ENCODE data around the gene ATP2B3. TPM values are rescaled to one million over a fixed set of nuclear protein-coding genes. Genes with fewer than 3 reads are reported as not detected.

The ATP2B3 gene
- total RNA-seq, 2 experiments from 2014 or later, result 0.05 TPM; not detected in 1

DNA sequence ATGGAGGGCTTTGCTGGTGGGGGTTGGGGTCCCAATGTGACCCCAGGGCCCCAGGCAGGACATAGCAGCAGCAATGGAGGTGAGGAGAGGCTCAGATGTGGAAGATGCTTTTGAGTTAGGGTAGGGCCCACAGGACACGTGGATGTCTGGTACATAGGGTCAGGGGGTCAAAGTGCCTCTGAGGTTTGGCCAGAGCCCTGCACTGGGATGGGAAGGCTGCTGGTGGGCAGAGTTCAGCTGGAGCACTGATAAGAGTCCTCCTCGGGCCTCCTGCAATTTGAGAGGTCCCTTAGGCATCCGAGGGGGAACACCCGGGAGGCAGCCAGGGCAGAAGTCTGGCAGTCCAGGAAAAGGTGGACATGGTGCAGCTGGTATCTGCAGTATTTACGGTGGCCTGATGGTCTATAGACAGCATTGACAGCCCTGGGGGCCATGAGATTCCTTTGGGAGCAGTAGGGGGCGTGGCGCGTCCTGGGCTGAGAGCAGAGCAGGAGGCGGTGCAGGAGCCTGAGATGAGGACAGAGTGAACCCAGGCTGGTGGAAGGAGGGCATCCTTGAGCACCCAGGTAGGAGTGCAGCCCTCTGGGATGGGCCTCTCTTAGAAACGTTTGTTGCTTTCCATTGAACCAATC, 58.9 kb downstream of the ATP2B3 start:
- no peak overlapping the region for H3K4me3 Mint-ChIP-seq
- CTCF ChIA-PET, result interaction anchor here (1.3 to 1.6 kb wide), 2 partner anchors 30 to 81 kb away, joined by 3 read pairs; no protein-coding TSS in a partner anchor
- peak overlapping the region; percentile 19 for H3K27ac Mint-ChIP-seq
- H3K36me3 Mint-ChIP-seq (ENCODE audit: low read depth), result no peaks in the 10 kb centered on the region
- no peaks in the 10 kb centered on the region for H3K27me3 Mint-ChIP-seq
- peaks cover 14% of the 10 kb centered on the region for H3K4me1 Mint-ChIP-seq
- no peaks in the 10 kb centered on the region for H3K9me3 Mint-ChIP-seq
- no peak for DNase-seq
- POLR2A ChIA-PET, result no interaction called here

DNA sequence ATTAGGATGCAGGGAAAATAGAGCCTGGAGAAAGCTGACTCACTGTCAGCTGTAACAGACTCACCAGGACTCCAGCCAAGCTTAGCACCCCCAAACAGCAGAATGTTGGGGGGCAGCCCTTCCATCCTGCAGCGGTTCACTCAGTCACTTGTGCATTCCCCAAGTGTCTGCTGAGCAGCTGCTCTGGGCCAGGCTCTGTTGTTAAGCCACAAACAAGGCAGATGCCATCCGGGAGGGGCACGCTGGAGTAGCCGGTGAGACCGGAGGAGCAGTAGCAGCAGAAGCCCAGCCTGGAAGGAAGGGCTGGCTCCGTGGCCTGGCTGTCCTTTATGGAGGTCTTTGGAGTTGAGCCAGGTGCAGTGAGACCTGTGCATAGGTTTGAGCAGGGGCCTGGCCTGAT, 59.5 kb downstream of the ATP2B3 start:
- ChIA-PET CTCF (interaction anchor here (0.9 to 1.6 kb wide), 3 partner anchors 9 to 80 kb away, joined by 3 read pairs; no protein-coding TSS in a partner anchor), POLR2A (no interaction called here)
- Mint-ChIP-seq H3K27ac (no peak overlapping the region), H3K36me3 (ENCODE audit: low read depth) (no peaks in the 10 kb centered on the region), H3K9me3 (no peaks in the 10 kb centered on the region), H3K4me1 (peaks cover 12% of the 10 kb centered on the region), H3K4me3 (no peak overlapping the region), H3K27me3 (no peaks in the 10 kb centered on the region)
- DNase-seq, result no peak

- Mint-ChIP-seq H3K36me3 (ENCODE audit: low read depth) (no peaks in the 10 kb centered on the region), H3K27me3 (no peaks in the 10 kb centered on the region), H3K4me3 (no peak overlapping the region), H3K27ac (no peak overlapping the region), H3K4me1 (peaks cover 24% of the 10 kb centered on the region), H3K9me3 (no peaks in the 10 kb centered on the region)
- CTCF ChIA-PET, result interaction anchor here (1.6 kb wide), 1 partner anchor 32 kb away, joined by 3 read pairs; no protein-coding TSS in a partner anchor
- POLR2A ChIA-PET, result no interaction called here
- no peak for DNase-seq
Measured at GRCh38 chrX:153578200-153578835, 60.9 kb downstream of the ATP2B3 start.

- ChIA-PET CTCF (no interaction called here), POLR2A (no interaction called here)
- Mint-ChIP-seq H3K4me3 (no peak overlapping the region), H3K36me3 (ENCODE audit: low read depth) (no peaks in the 10 kb centered on the region), H3K9me3 (no peaks in the 10 kb centered on the region), H3K27me3 (no peaks in the 10 kb centered on the region), H3K4me1 (peaks cover 29% of the 10 kb centered on the region), H3K27ac (no peak overlapping the region)
- no peak for DNase-seq
Measured at GRCh38 chrX:153578889-153579288, 61.4 kb downstream of the ATP2B3 start.

- POLR2A ChIA-PET, result no interaction called here
- Mint-ChIP-seq H3K4me1 (peaks cover 31% of the 10 kb centered on the region), H3K27me3 (no peaks in the 10 kb centered on the region), H3K36me3 (ENCODE audit: low read depth) (peaks cover 2% of the 10 kb centered on the region), H3K27ac (no peak overlapping the region), H3K9me3 (no peaks in the 10 kb centered on the region), H3K4me3 (no peak overlapping the region)
- CTCF ChIA-PET, result no interaction called here
- DNase-seq, result peak; percentile 7
Measured at GRCh38 chrX:153580700-153581386, 63.4 kb downstream of the ATP2B3 start.

- no peaks in the 10 kb centered on the region for H3K9me3 Mint-ChIP-seq
Measured at GRCh38 chrX:153582896-153583295, 65.5 kb downstream of the ATP2B3 start.

GRCh38 chrX:153583433-153583832, 66.0 kb downstream of the ATP2B3 start:
- peak overlapping the region; percentile 33 for H3K27ac Mint-ChIP-seq
- H3K4me3 Mint-ChIP-seq, result peak overlapping the region; percentile 4
- DNase-seq, result no peak
- no peaks in the 10 kb centered on the region for H3K9me3 Mint-ChIP-seq
- H3K27me3 Mint-ChIP-seq, result no peaks in the 10 kb centered on the region
- H3K36me3 Mint-ChIP-seq (ENCODE audit: low read depth), result peaks cover 16% of the 10 kb centered on the region
- H3K4me1 Mint-ChIP-seq, result peaks cover 31% of the 10 kb centered on the region
- CTCF ChIA-PET, result no interaction called here
- POLR2A ChIA-PET, result no interaction called here

More at GRCh38 chrX:153582896-153583295, 65.5 kb downstream of the ATP2B3 start:
- CTCF ChIA-PET, result no interaction called here
- H3K27me3 Mint-ChIP-seq, result no peaks in the 10 kb centered on the region
- POLR2A ChIA-PET, result no interaction called here
- peak; percentile 69 for DNase-seq
- H3K4me1 Mint-ChIP-seq, result peaks cover 31% of the 10 kb centered on the region
- peak overlapping the region; percentile 33 for H3K27ac Mint-ChIP-seq
- H3K4me3 Mint-ChIP-seq, result peak overlapping the region; percentile 4
- H3K36me3 Mint-ChIP-seq (ENCODE audit: low read depth), result peaks cover 10% of the 10 kb centered on the region

DNA sequence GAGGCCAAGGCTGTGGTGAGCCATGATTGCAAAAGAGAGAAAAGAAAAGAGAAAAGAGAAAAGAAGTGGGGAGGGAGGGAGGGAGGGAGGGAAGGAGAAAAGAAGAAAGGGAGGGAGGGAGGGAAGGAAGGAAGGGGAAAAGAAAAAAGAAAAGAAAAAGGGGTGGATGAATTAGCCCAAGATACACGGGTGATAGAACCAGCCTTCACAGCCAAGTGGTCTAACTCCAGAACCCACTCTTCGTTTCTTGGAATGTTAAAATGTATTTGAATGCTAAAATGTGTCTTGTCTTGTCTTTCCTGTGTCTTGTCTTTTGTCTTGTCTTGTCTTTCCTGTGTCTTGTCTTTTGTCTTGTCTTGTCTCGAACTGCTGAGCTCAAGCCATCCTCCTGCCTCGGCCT, 68.4 kb downstream of the ATP2B3 start:
- POLR2A ChIA-PET, result no interaction called here
- DNase-seq, result no peak
- H3K27me3 Mint-ChIP-seq, result no peaks in the 10 kb centered on the region
- H3K4me1 Mint-ChIP-seq, result peaks cover 24% of the 10 kb centered on the region
- H3K36me3 Mint-ChIP-seq (ENCODE audit: low read depth), result peaks cover 16% of the 10 kb centered on the region
- CTCF ChIA-PET, result interaction anchor here (0.6 kb wide), 2 partner anchors 102 to 341 kb away, joined by 3 to 4 read pairs; no protein-coding TSS in a partner anchor
- no peak overlapping the region for H3K27ac Mint-ChIP-seq
- H3K4me3 Mint-ChIP-seq, result no peak overlapping the region
- no peaks in the 10 kb centered on the region for H3K9me3 Mint-ChIP-seq

DNA sequence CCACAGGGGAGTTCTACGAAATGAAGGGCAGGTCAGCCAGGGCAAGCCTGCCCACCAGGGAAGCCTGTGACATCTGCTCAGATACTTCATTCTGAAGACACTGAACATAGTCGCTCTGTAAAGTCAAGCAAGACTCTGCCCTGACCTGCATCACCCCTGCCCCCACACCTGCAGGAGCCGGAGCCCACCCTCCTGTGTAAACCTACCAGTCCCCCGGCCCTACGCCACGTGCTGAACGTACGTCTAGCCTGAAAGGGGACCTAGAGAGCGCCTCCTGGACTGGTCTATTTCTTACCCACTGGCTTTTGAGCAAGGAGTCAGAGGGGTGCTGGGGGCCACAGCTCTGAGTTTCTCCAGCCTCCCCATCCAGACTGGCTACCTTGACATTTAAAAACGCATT, 69.9 kb downstream of the ATP2B3 start:
- CTCF ChIA-PET, result no interaction called here
- no peaks in the 10 kb centered on the region for H3K27me3 Mint-ChIP-seq
- peaks cover 17% of the 10 kb centered on the region for H3K4me1 Mint-ChIP-seq
- POLR2A ChIA-PET, result no interaction called here
- DNase-seq, result no peak
- H3K36me3 Mint-ChIP-seq (ENCODE audit: low read depth), result peaks cover 16% of the 10 kb centered on the region
- no peaks in the 10 kb centered on the region for H3K9me3 Mint-ChIP-seq
- H3K27ac Mint-ChIP-seq, result no peak overlapping the region
- H3K4me3 Mint-ChIP-seq, result no peak overlapping the region

DNA sequence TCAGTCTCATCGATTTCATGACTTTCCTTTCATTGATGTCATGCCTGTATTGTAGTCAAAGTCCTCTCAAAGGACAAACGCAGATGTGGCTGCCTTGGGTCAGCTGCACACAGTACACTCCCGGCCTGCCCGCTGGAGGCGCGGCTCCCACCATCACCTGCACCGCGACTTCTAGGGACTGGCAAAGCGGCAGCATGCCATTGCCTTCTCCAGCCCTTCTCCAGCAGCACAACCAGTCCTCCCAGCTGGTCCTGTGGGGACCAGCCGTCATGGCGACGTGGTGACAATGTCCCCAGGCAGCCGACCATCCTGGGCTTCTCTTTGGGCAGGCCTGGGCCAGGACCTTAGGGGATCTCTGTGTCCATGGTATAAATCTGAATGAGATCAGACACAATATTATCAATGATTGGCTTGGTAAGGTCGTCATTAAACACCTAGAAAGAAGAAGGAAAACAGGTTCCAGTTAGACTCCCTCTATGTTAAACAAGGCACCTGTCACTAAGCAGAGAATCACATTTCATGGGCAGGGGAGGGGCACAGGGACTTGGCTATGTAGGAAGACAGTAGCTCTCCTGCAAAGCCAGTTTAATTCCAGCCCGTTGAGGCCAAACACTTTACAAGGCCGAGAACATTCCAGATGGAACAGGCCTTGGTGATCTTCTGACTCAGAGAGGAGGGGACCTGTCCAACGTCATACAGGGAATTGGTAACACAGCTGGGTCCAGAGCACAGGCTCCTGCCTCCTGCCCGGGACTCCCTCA, 70.8 kb downstream of the ATP2B3 start:
- no peaks in the 10 kb centered on the region for H3K9me3 Mint-ChIP-seq
- H3K4me1 Mint-ChIP-seq, result peaks cover 8% of the 10 kb centered on the region
- H3K27ac Mint-ChIP-seq, result no peak overlapping the region
- ChIA-PET POLR2A (no interaction called here), CTCF (no interaction called here)
- no peak overlapping the region for H3K4me3 Mint-ChIP-seq
- peaks cover 18% of the 10 kb centered on the region for H3K36me3 Mint-ChIP-seq (ENCODE audit: low read depth)
- no peaks in the 10 kb centered on the region for H3K27me3 Mint-ChIP-seq
- no peak for DNase-seq

DNA sequence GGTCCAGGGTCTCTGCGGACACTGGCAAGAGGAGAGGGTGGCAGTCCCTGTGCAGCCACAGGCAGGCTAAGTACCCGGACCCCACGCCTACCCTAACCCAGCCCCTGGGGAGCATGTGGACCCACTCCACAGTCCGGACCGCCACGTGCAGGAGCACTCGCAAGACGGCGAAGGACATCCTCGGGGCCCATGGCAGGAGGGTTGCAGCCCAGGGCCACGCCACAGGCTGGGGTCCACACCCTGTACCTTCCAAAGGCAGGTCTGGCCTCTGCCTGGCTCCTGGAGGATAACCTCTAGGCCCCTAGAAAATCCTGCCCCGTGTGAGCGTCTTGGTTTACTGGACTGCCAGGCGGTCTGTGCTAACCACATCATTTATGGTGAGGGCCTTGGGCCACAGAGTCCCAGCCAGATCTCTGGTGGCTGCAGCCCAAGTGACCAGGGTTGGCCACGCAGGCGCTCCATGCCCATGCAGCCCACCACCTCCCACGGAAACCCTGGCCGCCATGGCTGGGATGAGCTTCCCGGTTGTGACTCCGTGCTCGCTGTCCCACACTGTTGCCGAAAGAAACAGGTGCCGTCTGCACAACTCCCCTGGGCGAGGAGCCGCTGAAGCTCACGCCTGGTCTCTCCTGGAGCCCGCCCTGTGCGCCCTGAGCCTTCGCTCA, 71.5 kb downstream of the ATP2B3 start:
- no peak for DNase-seq
- ChIA-PET CTCF (no interaction called here), POLR2A (interaction anchor here (0.6 kb wide), 1 partner anchor 27 kb away, joined by 3 read pairs; no protein-coding TSS in a partner anchor)
- Mint-ChIP-seq H3K36me3 (ENCODE audit: low read depth) (peaks cover 24% of the 10 kb centered on the region), H3K4me1 (peaks cover 1% of the 10 kb centered on the region), H3K27ac (no peak overlapping the region), H3K9me3 (no peaks in the 10 kb centered on the region), H3K27me3 (no peaks in the 10 kb centered on the region), H3K4me3 (no peak overlapping the region)
